HAP-1 (cell line): ENCODE results near the gene PRELID1.
A peak's percentile ranks its signal among the peaks of the same experiment; 100 is the strongest.
"Not testable (repeated sequence)": the region's sequence is repeated elsewhere in the genome, so short reads cannot be mapped to it uniquely, and the experiment has no call there.

ENCODE experiments used
- DNase-seq, 2 experiments: peaks; one replicate each; pipeline ENCODE4 v3.0.0-alpha.2; 2016 to 2020; ENCODE audit warnings: low spot score in 2 of 2
- H3K27me3 ChIP-seq: fragments of 250-450 bp; sonication (Bioruptor Pico); 2 replicates; pipeline ENCODE4 v1.5.1; 2020; ENCODE audit warnings: low read depth, mild to moderate bottlenecking, moderate library complexity
- H3K36me3 ChIP-seq: fragments of 250-450 bp; sonication (Bioruptor Pico); replicated peaks from 2 replicates; pipeline ENCODE4 v1.5.1; 2020; ENCODE audit warnings: mild to moderate bottlenecking
- H3K4me1 ChIP-seq: fragments of 250-450 bp; sonication (Bioruptor Pico); 2 replicates; pipeline ENCODE4 v1.5.1; 2020; ENCODE audit warnings: mild to moderate bottlenecking
- H3K4me3 ChIP-seq: fragments of 250-450 bp; sonication (Bioruptor Pico); 2 replicates; pipeline ENCODE4 v1.5.1; 2020; ENCODE audit warnings: mild to moderate bottlenecking, moderate library complexity
- H3K9me3 ChIP-seq: fragments of 250-450 bp; sonication (Bioruptor Pico); 2 replicates; pipeline ENCODE4 v1.5.1; 2020; ENCODE audit warnings: mild to moderate bottlenecking, moderate library complexity
- in situ Hi-C: fragments of 300-500 bp; cut with MboI; formaldehyde crosslinking; loops from 3 replicates; pipeline ENCODE4 v1.14.3; 2020; ENCODE audit warnings: low sequenced_read_pairs, inconsistent platforms, mixed read lengths

Gene PRELID1

DNA sequence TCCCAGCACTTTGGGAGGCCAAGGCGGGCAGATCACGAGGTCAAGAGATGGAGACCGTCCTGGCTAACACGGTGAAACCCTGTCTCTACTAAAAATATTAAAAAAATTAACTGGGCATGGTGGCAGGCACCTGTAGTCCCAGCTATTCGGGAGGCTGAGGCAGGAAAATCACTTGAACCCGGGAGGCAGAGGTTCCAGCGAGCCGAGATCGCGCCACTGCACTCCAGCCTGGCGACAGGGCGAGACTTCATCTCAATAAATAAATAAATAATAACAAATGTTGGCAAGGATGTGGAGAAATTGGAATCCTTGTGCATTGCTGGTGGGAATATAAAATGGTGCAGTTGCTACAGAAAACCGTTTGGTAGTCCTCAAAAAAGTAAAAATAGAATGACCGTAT is 39.4 kb downstream of the PRELID1 start:
- H3K4me3 ChIP-seq, H3K27me3 ChIP-seq, H3K4me1 ChIP-seq, H3K9me3 ChIP-seq, in situ Hi-C loops, DNase-seq: not testable (repeated sequence)
- H3K36me3 ChIP-seq: peaks cover 30% of the 10 kb centered on the region

DNA sequence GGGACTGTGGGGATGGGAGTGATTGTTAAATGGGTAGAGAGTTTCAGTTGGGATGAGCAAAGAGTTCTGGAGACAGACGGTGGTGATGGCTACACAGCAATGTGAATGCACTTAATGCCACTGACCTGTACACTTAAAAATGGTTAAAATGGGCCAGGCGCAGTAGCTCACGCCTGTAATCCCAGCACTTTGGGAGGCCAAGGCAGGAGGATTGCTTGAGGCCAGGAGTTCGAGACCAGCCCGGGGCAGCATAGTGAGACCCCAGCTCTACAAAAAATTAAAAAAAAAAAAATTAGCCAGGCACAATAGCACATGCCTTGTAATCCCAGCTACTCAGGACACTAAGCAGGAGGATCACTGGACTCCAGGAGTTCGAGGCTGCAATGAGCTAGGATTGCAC is 40.2 kb downstream of the PRELID1 start:
- Histone ChIP-seq H3K27me3 (no peaks in the 10 kb centered on the region), H3K4me3 (no peak overlapping the region), H3K36me3 (peaks cover 30% of the 10 kb centered on the region), H3K9me3 (no peaks in the 10 kb centered on the region), H3K4me1 (no peaks in the 10 kb centered on the region)
- in situ Hi-C loops: no loop called here
- no peak for DNase-seq

DNA sequence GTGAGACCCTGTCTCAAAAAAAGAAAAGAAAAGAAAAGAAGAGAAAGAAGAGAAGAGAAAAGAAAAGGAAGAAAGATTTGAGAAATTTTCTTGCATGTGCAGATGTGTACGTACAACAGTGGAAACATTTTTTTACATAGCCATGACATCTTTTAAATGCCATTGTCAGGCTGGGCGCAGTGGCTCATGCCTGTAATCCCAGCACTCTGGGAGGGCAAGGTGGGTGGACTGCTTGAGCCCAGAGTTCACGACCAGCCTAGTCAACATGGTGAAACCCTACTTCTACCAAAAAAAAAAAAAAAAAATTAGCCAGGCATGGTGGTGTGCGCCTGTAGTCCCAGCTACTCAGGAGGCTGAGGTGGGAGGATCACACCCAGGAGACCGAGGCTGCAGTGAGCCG is 41.3 kb downstream of the PRELID1 start:
- Histone ChIP-seq H3K4me3 (no peak overlapping the region), H3K36me3 (peaks cover 28% of the 10 kb centered on the region), H3K4me1 (peaks cover 4% of the 10 kb centered on the region; the same call in 1 of the 2 replicates), H3K9me3 (no peaks in the 10 kb centered on the region), H3K27me3 (no peaks in the 10 kb centered on the region)
- DNase-seq: no peak
- in situ Hi-C loops: no loop called here

DNA sequence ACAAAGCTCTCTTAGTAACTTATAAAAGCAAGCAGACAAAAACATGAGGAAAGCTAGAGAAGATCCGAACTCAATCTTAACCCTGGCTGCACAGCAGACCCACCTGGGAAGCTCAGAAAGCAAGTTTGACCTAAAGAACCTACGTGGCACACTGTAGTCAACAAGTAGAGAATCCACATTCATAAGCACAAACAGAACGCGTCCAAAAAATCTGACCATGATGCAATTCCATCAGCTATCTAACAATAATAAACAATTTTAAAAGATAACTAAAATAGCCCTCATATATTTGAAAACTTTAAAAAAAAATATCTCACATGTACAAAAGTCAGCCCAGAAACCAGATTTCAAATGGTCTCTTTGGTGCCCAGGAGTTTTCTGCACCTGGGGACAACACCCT is 43.2 kb downstream of the PRELID1 start:
- no peak for DNase-seq
- H3K9me3 ChIP-seq: no peaks in the 10 kb centered on the region
- peaks cover 10% of the 10 kb centered on the region for H3K4me1 ChIP-seq
- no peaks in the 10 kb centered on the region for H3K27me3 ChIP-seq
- H3K4me3 ChIP-seq: no peak overlapping the region
- in situ Hi-C loops: no loop called here
- peaks cover 21% of the 10 kb centered on the region for H3K36me3 ChIP-seq

DNA sequence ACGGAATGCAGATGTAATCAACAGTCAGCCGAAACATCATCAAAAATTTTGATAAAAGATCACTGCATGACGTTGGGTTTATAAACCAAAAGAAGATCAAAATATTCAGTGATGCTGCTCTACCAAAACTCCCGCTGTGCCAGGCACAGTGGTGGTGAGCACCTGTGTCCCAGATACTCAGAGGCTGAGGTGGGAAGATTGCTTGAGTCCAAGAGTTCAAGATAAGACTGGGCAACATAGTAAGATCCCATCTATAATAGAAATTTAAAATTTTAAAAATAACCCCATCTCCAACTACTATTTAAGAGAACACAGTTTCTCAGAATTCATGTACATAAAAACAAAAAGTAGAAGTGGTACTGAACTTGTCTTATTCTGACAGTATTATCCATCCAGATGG is 44.1 kb downstream of the PRELID1 start:
- DNase-seq: no peak
- Histone ChIP-seq H3K9me3 (no peaks in the 10 kb centered on the region), H3K4me3 (no peak overlapping the region), H3K4me1 (peaks cover 10% of the 10 kb centered on the region), H3K27me3 (no peaks in the 10 kb centered on the region), H3K36me3 (peaks cover 17% of the 10 kb centered on the region; the same call in 1 of the 2 replicates)
- in situ Hi-C loops: no loop called here

DNA sequence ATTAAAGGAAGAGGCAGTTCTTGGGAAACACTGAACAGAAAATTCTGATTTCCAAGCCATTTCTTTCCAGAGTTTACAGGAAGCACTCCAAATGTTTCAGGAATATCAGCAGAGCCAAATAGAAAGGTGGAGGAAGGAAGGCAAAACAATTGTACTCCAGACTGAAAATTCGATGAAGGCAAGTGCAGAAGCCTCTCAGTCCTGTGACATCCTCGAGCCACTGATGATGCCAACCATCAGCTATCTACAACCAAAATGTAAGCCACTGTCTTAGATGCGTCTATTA is 45.7 kb downstream of the PRELID1 start:
- H3K9me3 ChIP-seq: no peaks in the 10 kb centered on the region
- peaks cover 17% of the 10 kb centered on the region; the same call in 1 of the 2 replicates for H3K36me3 ChIP-seq
- no peak overlapping the region for H3K4me3 ChIP-seq
- DNase-seq: no peak
- peaks cover 10% of the 10 kb centered on the region for H3K4me1 ChIP-seq
- H3K27me3 ChIP-seq: no peaks in the 10 kb centered on the region
- in situ Hi-C loops: no loop called here

DNA sequence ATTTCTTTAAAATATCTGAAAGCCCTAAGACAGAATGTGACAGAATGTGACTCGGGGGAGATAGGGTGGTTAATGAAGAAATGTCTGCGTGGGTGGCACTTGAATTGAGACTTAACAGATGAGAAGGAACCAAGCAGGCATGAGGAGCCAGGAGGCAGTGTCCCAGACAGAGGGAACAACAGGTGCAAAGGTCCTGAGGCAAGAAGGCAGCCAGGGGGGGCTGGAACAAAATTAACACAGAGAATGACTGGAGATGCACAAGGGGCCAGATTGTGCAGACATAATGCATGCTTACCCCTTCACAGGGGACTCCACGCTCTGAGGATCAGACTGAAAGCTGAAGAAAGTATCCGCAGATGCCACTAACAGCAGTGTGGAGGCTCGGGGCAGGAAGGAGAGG is 46.2 kb downstream of the PRELID1 start:
- peaks cover 10% of the 10 kb centered on the region for H3K4me1 ChIP-seq
- DNase-seq: no peak
- peaks cover 17% of the 10 kb centered on the region; the same call in 1 of the 2 replicates for H3K36me3 ChIP-seq
- no peaks in the 10 kb centered on the region for H3K27me3 ChIP-seq
- no peaks in the 10 kb centered on the region for H3K9me3 ChIP-seq
- in situ Hi-C loops: no loop called here
- H3K4me3 ChIP-seq: no peak overlapping the region

DNA sequence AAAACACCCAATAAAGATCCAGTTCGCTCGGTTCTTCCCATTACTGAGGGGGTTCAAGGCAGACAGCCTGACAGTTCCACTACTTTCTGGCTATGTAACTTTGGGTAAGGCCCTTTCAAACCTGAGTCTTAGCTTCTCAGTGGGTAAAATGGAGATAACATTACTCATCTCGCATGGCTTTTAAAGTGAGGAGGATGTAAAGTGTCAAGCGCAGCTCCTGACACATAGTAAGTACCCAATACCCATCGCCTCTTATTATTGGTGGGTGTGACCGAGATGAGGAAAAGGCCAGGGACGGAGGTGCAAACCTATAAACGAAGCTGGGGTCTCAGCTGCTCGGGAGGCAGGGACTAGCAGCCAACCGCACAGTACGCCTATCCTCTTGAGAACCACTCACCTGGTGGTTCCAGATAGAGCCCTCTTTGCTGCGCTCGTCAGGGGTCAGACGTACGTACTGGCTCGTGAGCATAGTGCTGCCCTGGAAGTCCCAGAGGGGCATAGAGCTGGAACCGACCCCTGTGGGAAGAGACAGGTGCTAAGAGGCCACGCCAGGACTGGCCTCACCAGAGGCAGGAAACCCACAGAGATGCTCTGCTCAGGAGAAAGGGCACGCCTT is 47.3 kb downstream of the PRELID1 start:
- DNase-seq: no peak
- Histone ChIP-seq H3K4me3 (peak overlapping the region; percentile 85), H3K9me3 (peaks cover 3% of the 10 kb centered on the region; the same call in 1 of the 2 replicates), H3K4me1 (peaks cover 10% of the 10 kb centered on the region), H3K36me3 (peaks cover 16% of the 10 kb centered on the region; the same call in 1 of the 2 replicates), H3K27me3 (no peaks in the 10 kb centered on the region)
- in situ Hi-C loops: no loop called here

DNA sequence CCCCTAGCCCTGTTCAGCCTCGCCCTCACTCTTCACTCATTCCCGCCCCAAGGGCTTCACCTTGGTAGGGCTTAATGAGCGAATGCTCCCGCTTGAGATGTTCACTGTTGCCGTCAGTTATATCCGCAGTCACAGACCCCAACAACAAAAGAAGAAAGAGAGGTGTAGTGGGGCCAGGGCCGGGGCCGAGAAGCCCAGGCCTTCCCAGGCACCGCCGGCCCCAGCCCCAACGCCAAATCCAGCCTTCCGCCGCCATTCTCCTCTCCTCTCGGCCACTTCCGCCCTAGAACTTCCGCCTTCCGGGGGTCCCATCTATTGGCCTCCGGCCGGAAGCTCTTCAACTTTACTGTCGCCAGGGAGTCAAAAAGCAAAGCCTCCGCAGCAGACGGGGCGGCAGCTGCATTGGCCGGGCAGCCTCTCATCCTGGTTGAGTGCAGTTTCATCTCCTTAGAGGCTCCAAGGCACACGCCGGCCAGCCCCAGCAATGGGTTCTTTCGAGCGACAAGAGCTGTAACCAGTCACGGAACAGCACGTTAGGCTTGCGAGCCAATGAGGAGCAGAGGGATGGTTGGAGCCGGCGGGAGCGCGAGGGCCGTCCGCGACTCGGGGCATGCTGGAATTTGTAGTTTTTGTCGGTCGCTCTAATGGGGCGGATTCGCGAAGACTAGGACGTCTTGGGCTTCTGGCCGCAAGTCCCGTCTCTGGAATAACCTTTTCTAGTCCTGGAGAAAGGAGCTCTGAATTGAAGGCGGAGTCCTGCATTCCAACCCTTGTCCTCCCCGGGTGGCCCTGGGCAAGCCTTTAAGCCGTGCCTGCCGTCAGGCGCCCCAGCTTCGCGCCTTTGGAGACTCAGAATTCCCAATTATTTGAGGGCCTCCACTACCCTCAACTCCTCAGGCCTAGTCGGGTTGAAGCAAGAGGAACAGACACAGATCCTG is 48.1 kb downstream of the PRELID1 start, which contains the start of gene LMAN2:
Gene LMAN2, minus strand, starts transcription at position 277 of the 938 bp plus-strand sequence. Its CDS starts 21 bp downstream, at position 256.
- Histone ChIP-seq H3K36me3 (peaks cover 14% of the 10 kb centered on the region; the same call in 1 of the 2 replicates), H3K4me3 (peak within 1 kb of the TSS; percentile 85), H3K27me3 (no peaks in the 10 kb centered on the region), H3K9me3 (peaks cover 3% of the 10 kb centered on the region; the same call in 1 of the 2 replicates), H3K4me1 (peaks cover 10% of the 10 kb centered on the region)
- in situ Hi-C loops: no loop called here
- DNase-seq: peak; percentile 91 to 93

DNA sequence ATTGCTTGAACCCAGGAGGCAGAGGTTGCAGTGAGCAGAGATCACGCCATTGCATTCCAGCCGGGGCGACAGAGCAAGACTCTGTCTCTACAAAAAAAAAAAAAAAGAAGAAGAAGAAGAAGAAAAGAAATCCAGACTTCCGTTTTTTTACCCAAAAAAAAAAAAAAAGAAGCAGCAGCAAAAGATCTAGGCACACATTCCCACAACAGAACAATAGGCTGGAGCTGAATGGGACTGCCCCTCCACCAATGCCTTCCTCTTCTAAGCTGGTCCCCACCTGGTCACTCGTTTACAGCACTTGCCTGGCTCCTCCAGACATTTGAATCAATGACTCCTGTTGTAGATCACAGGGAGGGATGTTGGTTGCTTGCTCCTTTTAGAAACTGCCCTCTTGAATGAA is 49.5 kb downstream of the PRELID1 start:
- in situ Hi-C loops: no loop called here
- H3K36me3 ChIP-seq: peaks cover 5% of the 10 kb centered on the region; the same call in 1 of the 2 replicates
- DNase-seq: no peak
- H3K4me1 ChIP-seq: peaks cover 10% of the 10 kb centered on the region
- H3K9me3 ChIP-seq: peaks cover 3% of the 10 kb centered on the region; the same call in 1 of the 2 replicates
- peaks cover 10% of the 10 kb centered on the region for H3K27me3 ChIP-seq
- no peak overlapping the region for H3K4me3 ChIP-seq

DNA sequence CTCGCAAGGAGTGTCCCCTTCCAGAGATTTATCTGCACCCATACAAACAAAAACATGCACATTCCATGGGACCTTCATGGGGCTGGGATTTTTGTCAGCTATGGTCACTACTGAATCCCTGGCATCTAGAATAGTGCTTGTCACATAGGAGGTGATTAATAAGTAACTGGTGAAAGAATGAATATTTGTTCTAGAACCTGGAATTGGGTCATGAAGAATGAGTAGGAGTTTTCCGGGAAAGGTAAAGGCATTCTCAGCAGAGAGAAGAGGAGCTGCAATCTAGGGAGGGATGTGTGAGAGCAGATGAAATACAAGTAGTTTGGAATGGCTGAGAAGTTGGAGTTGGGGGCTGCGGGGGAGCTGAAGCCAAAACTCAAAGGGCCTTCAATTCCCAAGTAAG is 50.7 kb downstream of the PRELID1 start:
- Histone ChIP-seq H3K4me3 (no peak overlapping the region), H3K4me1 (peaks cover 10% of the 10 kb centered on the region), H3K36me3 (peaks cover 3% of the 10 kb centered on the region; the same call in 1 of the 2 replicates), H3K27me3 (peaks cover 17% of the 10 kb centered on the region), H3K9me3 (peaks cover 3% of the 10 kb centered on the region; the same call in 1 of the 2 replicates)
- no peak for DNase-seq
- in situ Hi-C loops: no loop called here

DNA sequence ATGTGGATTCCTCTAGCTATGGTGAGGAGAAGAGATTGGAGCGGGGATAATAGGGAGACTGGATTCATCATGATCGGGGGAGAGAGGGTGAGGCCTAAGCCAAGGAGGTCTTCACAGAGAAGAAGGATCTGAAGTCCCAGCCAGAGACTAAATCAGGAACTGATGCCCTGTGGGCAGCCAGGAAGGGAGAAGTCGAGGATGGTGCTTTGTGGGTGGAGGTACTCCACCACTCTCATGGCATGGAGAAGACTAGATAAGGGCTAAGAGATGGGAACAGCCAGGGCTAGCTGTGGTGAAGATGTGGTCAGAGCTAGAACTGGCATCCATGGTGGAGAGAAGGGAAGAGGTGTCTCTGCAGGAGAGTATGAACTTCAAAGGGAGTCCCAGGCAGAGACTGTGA is 51.1 kb downstream of the PRELID1 start:
- peaks cover 17% of the 10 kb centered on the region for H3K27me3 ChIP-seq
- in situ Hi-C loops: no loop called here
- H3K4me1 ChIP-seq: peaks cover 7% of the 10 kb centered on the region
- no peak for DNase-seq
- no peak overlapping the region for H3K4me3 ChIP-seq
- H3K36me3 ChIP-seq: no peaks in the 10 kb centered on the region; the same call in 1 of the 2 replicates
- H3K9me3 ChIP-seq: peaks cover 3% of the 10 kb centered on the region; the same call in 1 of the 2 replicates

DNA sequence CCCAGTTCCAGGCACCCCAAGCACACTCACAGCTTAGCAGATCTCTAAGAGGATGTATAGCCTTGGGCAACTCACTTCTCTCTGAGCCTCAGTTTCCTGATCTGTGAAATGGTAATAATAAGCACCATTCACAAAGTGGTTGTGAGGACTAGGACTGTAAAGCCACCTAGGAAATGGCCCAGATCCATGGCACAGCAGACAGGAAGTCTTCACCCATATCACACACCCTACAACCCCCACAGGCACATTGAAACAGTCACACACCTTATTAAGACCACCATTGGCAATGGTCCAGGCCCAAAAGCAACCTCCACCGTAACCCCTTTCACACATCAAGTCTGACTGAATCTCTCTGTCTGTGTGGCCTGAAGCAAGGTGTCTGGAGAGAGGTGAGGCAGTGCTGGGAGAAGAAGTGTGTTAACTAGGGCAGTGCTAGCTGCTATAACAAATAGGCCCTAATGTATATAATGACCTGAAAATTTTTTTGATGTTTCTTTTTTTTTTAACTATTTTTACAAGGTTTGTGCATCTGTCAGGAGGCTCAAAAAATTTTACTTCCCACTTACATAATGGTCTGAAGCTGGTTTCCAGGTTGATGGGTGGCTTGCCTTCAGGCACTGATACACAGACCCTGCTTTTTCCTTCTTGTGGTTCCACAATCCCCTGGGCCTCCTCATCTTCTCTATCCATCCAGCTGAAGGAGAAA is 51.7 kb downstream of the PRELID1 start:
- in situ Hi-C loops: no loop called here
- DNase-seq: no peak
- Histone ChIP-seq H3K4me1 (peaks cover 4% of the 10 kb centered on the region), H3K4me3 (no peak overlapping the region), H3K27me3 (peaks cover 17% of the 10 kb centered on the region), H3K36me3 (no peaks in the 10 kb centered on the region; the same call in 1 of the 2 replicates), H3K9me3 (peaks cover 3% of the 10 kb centered on the region; the same call in 1 of the 2 replicates)
